Activated naive CD4-positive, alpha-beta T cell treated with anti-CD3 and anti-CD28 coated beads, Interleukin-2, amount 10 ng/mL, durations not matched to agents 7 days and 5 days (primary cell): ENCODE results near the gene TMEM244.
"Not testable (repeated sequence)": the region's sequence is repeated elsewhere in the genome, so short reads cannot be mapped to it uniquely, and the experiment has no call there.

ENCODE experiments used
- CTCF ChIA-PET: fragments of 350-600 bp; sonication (Branson Sonifier 250); formaldehyde crosslinking; loops from one replicate; lab custom pipeline; 2021; ENCODE audit warnings: antibody characterized with exemption; lab: Charles Lee
- DNase-seq: peaks from one replicate; pipeline ENCODE4 v3.0.0-alpha.2; 2020
- H3K27ac Mint-ChIP-seq: one replicate; pipeline ENCODE4 v1.8.0; 2021; ENCODE audit warnings: mild to moderate bottlenecking, moderate library complexity, mixed read lengths
- H3K27me3 Mint-ChIP-seq: one replicate; pipeline ENCODE4 v1.8.0; 2021; ENCODE audit warnings: mild to moderate bottlenecking, mixed read lengths
- H3K36me3 Mint-ChIP-seq: one replicate; pipeline ENCODE4 v1.8.0; 2021; ENCODE audit warnings: mixed read lengths
- H3K4me1 Mint-ChIP-seq: one replicate; pipeline ENCODE4 v1.8.0; 2021; ENCODE audit warnings: mixed read lengths
- H3K4me3 Mint-ChIP-seq: one replicate; pipeline ENCODE4 v1.8.0; 2021; ENCODE audit warnings: mild to moderate bottlenecking, moderate library complexity, mixed read lengths
- H3K9me3 Mint-ChIP-seq: one replicate; pipeline ENCODE4 v1.8.0; 2021; ENCODE audit warnings: mixed read lengths

TMEM244 gene

DNA sequence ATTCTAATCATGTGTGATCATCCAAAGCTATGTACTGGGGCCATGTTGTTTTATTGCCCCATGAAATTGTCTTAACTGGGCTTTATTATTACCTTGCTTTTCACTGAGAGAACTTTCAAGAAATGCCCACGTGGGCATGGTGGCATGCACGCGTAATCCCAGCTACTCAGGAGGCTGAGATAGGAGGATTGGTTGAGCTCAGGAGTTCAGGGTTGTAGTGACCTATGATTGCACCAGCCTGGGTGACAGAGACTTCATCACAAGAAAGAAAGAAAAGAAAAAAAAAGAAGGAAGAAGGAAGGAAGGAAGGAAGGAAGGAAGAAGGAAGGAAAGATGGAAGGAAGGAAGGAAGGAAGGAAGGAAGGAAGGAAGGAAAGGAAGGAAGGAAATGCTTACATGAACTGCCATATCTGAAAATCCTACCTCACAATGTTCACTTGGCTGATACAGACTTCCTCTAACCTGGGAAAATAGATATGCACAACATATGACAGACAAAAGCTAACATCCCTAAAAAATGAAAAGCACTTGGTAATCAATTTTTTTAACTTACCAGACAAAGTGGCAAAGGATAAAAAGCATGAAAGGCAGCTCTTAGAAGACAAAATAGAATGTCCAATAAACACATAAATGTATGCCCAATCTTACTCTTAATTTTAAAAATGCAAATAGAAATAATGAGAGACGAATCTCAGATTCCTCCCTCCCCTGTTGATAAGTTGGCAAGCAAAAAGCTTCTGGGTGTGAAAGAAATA, 25.5 kb upstream of the TMEM244 start:
- peaks cover 10% of the 10 kb centered on the region for H3K27me3 Mint-ChIP-seq
- H3K9me3 Mint-ChIP-seq: peaks cover 6% of the 10 kb centered on the region
- no peaks in the 10 kb centered on the region for H3K36me3 Mint-ChIP-seq
- CTCF ChIA-PET: interaction anchor here (0.7 to 1.5 kb wide), 3 partner anchors 11 to 287 kb away, joined by 3 to 6 read pairs (median 4); no protein-coding TSS in a partner anchor
- no peak overlapping the region for H3K4me3 Mint-ChIP-seq
- H3K4me1 Mint-ChIP-seq: peaks cover 6% of the 10 kb centered on the region
- DNase-seq: no peak
- no peak overlapping the region for H3K27ac Mint-ChIP-seq

DNA sequence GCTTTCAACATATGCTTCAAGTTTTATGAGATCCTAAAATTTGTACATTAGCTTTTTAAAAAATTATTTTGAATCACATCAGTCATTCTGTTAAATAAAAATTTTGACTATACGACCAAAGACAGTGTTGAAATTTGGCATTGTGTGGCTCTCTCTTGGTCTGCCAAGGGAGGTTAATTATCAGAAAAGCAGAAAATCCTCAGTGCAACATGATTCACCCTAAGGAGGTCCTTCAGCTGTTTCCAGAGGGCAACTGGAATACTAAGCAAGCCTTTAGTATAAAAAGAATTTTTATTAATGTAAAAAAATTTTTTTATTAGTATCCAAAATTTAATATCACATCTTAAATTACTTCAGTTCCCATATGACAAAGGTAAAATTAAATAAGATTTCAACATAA, 23.1 kb upstream of the TMEM244 start:
- no peak overlapping the region for H3K4me3 Mint-ChIP-seq
- H3K4me1 Mint-ChIP-seq: peaks cover 6% of the 10 kb centered on the region
- no peak overlapping the region for H3K27ac Mint-ChIP-seq
- peaks cover 9% of the 10 kb centered on the region for H3K9me3 Mint-ChIP-seq
- peaks cover 6% of the 10 kb centered on the region for H3K27me3 Mint-ChIP-seq
- CTCF ChIA-PET: no interaction called here
- no peaks in the 10 kb centered on the region for H3K36me3 Mint-ChIP-seq
- DNase-seq: no peak

DNA sequence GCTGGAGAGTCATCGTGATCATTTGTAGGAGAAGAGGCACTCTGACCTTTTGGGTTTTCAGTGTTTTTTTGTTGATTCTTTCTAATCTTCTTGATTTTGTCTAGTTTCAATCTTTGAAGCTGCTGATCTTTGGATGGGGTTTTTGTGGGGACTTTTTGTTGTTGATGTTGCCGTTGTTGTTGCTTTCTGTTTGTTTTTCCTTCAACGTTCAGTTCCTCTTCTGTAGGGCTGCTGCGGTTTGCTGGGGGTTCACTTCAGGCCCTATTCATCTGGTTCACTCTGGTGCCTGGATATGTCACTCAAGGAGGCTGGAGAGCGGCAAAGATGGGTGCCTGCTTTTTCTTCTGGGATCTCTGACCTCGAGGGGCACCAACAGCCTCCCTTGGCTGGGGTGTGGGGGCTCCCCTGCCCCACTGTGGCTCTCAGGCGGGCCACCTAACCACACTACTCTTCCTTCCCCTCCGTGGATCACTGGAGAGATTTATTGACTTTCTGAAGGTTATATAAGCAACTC, 21.5 kb upstream of the TMEM244 start:
- H3K4me3 Mint-ChIP-seq: no peak overlapping the region
- H3K27me3 Mint-ChIP-seq: peaks cover 6% of the 10 kb centered on the region
- CTCF ChIA-PET: no interaction called here
- no peak for DNase-seq
- H3K4me1 Mint-ChIP-seq: peaks cover 6% of the 10 kb centered on the region
- H3K9me3 Mint-ChIP-seq: peaks cover 11% of the 10 kb centered on the region
- H3K36me3 Mint-ChIP-seq: no peaks in the 10 kb centered on the region
- H3K27ac Mint-ChIP-seq: no peak overlapping the region

DNA sequence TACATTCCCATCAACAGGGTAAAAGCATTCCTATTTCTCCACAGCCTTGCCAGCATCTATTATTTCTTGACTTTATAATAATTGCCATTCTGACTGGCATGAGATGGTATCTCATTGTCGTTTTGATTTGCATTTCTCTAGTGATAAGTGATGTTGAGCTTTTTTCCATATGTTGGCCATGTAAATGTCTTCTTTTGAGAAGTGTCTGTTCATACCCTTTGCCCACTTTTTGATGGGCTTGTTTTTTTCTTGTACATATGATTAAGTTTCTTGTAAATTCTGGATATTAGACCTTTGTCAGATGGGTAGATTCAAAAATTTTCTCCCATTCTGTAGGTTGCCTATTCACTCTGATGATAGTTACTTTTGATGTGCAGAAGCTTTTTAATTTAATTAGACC, 16.8 kb upstream of the TMEM244 start:
- peaks cover 11% of the 10 kb centered on the region for H3K9me3 Mint-ChIP-seq
- H3K27me3 Mint-ChIP-seq, H3K36me3 Mint-ChIP-seq, H3K27ac Mint-ChIP-seq, CTCF ChIA-PET, H3K4me3 Mint-ChIP-seq, DNase-seq: not testable (repeated sequence)
- peaks cover 19% of the 10 kb centered on the region for H3K4me1 Mint-ChIP-seq

DNA sequence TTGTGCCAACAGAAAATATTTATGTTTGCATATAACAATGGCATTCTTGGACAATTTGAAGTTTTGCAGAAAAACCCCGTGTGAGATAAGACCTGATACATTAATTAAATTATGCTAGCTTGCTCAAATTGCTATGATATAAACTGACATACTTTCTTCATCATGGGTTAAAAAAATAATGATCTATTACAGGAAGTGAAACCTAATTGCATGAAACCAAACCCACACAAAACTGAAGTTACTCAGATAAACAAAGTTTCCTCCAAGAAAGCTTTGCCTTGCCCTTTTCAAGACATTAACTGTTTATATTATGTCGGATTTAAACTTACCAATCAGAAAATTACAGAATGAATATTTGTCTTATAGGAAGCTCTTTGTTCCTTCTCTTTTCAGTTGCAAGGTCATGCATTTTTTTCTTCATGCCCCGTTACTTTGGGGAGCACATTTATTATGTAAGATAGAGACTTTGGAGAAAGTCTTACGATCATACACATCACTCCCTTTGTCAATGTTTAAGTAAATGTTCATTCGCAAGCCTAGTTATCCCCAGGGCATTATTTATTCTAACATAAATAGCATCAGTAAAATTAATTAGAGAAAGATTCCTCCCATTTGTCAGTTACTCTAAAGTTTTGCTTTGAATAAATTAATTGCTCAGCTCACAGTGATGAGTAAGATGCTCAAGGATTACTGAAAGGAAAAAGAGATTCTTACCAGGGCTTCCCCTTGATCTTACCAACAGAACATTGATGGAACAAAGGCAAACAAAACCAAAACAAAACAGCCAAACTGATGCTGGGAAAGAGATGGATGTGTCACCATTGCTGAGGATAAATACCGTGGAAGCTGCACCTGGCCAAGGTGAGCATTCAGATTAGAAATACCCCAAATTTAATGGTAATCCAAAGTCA, 14.8 kb upstream of the TMEM244 start:
- DNase-seq: no peak
- H3K4me1 Mint-ChIP-seq: peaks cover 13% of the 10 kb centered on the region
- peaks cover 4% of the 10 kb centered on the region for H3K9me3 Mint-ChIP-seq
- H3K27me3 Mint-ChIP-seq: no peaks in the 10 kb centered on the region
- no peak overlapping the region for H3K4me3 Mint-ChIP-seq
- CTCF ChIA-PET: interaction anchor here (1.5 kb wide), 1 partner anchor 10 kb away, joined by 6 read pairs; no protein-coding TSS in a partner anchor
- no peak overlapping the region for H3K27ac Mint-ChIP-seq
- H3K36me3 Mint-ChIP-seq: no peaks in the 10 kb centered on the region

DNA sequence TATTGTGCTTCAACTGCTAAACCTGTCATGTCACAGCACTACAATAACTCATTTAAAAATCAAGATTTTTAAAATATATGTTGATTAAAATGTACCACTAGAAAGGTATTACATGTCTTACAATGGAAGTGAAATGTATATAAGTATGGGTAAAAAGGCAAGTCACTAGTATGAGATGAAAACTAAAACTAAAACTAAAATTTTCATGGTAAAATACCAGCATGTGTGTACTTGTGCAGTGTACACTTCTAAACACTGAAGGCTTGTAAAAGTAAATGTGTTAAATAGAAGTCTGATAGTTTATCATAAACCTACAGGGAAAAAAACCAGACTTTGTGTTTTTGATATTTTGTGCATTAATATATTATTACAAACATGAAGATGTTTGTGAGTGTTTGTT, 13.7 kb upstream of the TMEM244 start:
- peaks cover 2% of the 10 kb centered on the region for H3K9me3 Mint-ChIP-seq
- CTCF ChIA-PET: no interaction called here
- no peaks in the 10 kb centered on the region for H3K27me3 Mint-ChIP-seq
- no peaks in the 10 kb centered on the region for H3K36me3 Mint-ChIP-seq
- peaks cover 13% of the 10 kb centered on the region for H3K4me1 Mint-ChIP-seq
- DNase-seq: no peak
- no peak overlapping the region for H3K4me3 Mint-ChIP-seq
- H3K27ac Mint-ChIP-seq: no peak overlapping the region

DNA sequence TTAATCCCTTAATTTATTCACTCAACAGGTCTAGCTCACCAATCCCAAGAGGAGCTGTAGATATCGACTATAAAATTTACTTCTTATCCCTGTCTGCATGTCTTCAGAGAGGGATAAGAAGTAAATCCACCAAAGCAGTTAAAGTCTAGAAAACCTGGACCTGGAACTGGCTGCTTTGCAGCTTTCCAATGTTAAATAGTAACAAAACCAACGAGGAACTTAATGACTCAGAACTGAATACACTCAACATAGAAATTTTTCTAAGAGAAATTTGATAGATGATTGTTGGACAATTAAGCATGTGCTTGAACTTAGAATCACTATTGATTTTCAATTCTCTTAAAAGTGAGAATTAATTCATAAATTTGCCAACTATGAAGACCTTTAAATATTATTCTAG, 11.5 kb upstream of the TMEM244 start:
- CTCF ChIA-PET: interaction anchor here (1.4 kb wide), 1 partner anchor 12 kb away, joined by 3 read pairs; the partner anchor contains the start of gene TMEM244
- no peak for DNase-seq
- H3K4me1 Mint-ChIP-seq: peaks cover 13% of the 10 kb centered on the region
- H3K9me3 Mint-ChIP-seq: no peaks in the 10 kb centered on the region
- H3K27ac Mint-ChIP-seq: no peak overlapping the region
- no peak overlapping the region for H3K4me3 Mint-ChIP-seq
- no peaks in the 10 kb centered on the region for H3K36me3 Mint-ChIP-seq
- no peaks in the 10 kb centered on the region for H3K27me3 Mint-ChIP-seq

DNA sequence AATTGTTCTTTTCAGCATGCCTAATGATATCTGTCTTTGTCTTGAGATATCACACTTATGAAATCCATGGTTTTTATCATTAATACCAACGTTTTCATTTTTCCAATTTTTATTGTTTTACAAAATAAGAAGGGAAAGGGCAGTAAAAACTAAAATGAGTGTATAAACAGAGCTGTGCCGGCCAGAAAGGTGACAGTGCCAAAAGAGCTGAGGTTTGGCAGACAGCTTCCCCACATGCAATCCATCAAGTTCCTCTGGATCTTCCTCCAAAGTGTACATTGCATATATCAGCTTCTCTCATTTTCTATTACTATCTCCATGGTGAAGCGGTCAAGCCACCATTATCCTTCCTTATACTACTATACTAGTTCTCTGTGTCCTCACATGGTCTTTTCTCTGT, 10.1 kb upstream of the TMEM244 start:
- CTCF ChIA-PET: no interaction called here
- Mint-ChIP-seq H3K4me1 (peaks cover 12% of the 10 kb centered on the region), H3K27me3 (no peaks in the 10 kb centered on the region), H3K9me3 (no peaks in the 10 kb centered on the region), H3K27ac (no peak overlapping the region), H3K4me3 (no peak overlapping the region), H3K36me3 (no peaks in the 10 kb centered on the region)
- no peak for DNase-seq

DNA sequence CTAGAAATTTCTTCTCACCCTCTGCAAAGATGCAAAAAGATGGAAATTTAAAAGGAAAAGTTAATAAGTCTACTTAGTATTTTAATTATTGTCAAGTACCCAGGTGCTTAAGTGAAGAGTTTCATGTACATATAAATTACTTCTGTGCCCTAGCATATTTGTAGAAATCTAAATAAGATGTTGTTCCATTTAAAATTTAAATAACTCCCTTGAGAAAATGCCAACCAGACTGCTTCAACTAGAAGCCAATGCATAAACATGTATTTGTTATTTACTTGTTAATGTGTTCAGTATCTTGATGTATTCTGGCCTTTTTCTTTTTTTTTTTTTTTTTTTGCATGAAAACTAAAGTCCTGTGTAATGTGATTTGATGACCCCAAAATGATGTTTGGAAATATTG, 6.3 kb upstream of the TMEM244 start:
- no peaks in the 10 kb centered on the region for H3K27me3 Mint-ChIP-seq

DNA sequence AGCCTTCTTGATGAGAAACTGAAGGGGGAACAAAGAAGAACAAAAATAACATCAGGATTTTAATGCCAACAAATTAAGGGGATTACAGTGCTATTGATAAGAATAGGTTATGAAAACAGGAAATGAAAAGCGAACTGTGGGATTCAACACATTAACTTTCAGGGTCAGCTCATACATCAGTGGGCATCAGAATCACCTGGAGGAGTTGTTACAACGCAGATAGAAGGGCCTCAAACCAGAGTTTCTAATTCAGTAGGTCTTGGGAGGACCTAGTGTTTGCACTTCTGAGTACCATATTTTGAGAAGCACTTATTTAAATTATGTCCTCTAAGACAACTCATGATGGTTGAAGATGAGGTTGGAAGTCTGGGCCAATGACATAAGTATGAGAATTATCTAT, 5.6 kb upstream of the TMEM244 start:
- CTCF ChIA-PET: no interaction called here
- H3K4me3 Mint-ChIP-seq: no peak overlapping the region
- H3K4me1 Mint-ChIP-seq: no peaks in the 10 kb centered on the region
- H3K27ac Mint-ChIP-seq: no peak overlapping the region
- no peak for DNase-seq
- no peaks in the 10 kb centered on the region for H3K27me3 Mint-ChIP-seq
- H3K9me3 Mint-ChIP-seq: no peaks in the 10 kb centered on the region
- no peaks in the 10 kb centered on the region for H3K36me3 Mint-ChIP-seq

More for the DNA sequence above, 6.3 kb upstream of the TMEM244 start:
- Mint-ChIP-seq H3K36me3 (no peaks in the 10 kb centered on the region), H3K27ac (no peak overlapping the region), H3K4me1 (no peaks in the 10 kb centered on the region), H3K4me3 (no peak overlapping the region), H3K9me3 (no peaks in the 10 kb centered on the region)
- CTCF ChIA-PET: no interaction called here
- DNase-seq: no peak

DNA sequence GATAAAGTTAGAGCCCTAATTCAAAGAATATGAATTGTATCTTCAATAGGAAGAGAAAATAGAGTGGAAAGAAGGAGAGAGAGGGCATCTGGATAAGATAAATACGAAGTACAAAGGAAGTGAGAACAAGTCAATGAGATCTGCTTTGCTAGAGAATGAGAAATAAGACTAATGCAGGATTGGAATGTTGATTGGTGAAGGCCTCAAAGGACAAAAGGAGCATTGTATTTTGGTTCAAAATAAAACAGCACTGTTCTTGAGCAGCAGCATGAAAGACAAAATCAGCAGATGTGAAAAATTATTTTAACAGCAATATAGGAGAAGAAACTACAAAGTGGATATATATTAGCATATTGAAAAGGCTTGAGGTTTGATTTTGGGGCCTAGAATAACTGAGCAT, 5.1 kb upstream of the TMEM244 start:
- no peak overlapping the region for H3K4me3 Mint-ChIP-seq
- H3K36me3 Mint-ChIP-seq: no peaks in the 10 kb centered on the region
- no peaks in the 10 kb centered on the region for H3K4me1 Mint-ChIP-seq
- no peak for DNase-seq
- H3K27me3 Mint-ChIP-seq: no peaks in the 10 kb centered on the region
- H3K27ac Mint-ChIP-seq: no peak overlapping the region
- CTCF ChIA-PET: no interaction called here
- H3K9me3 Mint-ChIP-seq: no peaks in the 10 kb centered on the region

DNA sequence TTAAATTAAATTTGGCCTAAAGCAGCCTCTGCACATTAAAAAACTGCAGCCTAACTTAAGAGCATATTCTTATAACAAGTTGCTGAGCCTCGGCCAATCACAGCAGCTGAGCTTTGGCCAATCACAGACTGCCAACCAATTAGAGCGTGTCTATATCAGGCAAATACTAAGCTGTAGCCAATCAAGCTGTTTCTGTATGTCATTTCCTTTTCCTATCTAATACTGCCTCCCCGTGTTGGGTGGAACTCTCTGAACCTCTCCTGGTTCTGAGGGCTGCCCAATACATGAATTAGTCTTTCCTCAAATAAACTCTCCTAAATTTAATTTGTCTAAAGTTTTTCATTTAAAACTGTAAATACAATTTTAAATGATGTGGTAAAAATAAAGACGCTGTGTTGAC, 3.9 kb upstream of the TMEM244 start:
- Mint-ChIP-seq H3K27me3 (no peaks in the 10 kb centered on the region), H3K36me3 (no peaks in the 10 kb centered on the region), H3K4me3 (no peak overlapping the region), H3K4me1 (peaks cover 9% of the 10 kb centered on the region), H3K9me3 (no peaks in the 10 kb centered on the region), H3K27ac (no peak overlapping the region)
- DNase-seq: no peak
- CTCF ChIA-PET: no interaction called here

DNA sequence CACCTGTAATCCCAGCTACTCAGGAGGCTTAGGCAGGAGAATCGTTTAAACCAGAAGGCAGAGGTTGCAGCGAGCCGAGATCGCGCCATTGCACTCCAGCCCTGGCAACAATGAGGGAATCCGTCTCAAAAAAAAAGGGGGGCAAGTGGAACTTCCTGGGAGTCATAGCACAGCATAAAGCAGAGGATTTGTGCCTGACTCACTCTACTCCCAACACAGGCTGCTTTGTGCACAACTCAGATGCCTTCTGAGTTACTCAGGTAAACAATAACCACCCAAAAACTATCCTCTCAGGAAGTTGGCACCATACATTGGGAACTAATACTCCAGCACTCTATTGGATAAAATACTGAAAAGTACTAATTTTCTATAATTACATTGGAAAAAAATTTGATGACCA, 2.5 kb upstream of the TMEM244 start:
- Mint-ChIP-seq H3K4me1 (peaks cover 9% of the 10 kb centered on the region), H3K27me3 (no peaks in the 10 kb centered on the region), H3K36me3 (no peaks in the 10 kb centered on the region), H3K4me3 (no peak overlapping the region), H3K27ac (no peak overlapping the region), H3K9me3 (no peaks in the 10 kb centered on the region)
- CTCF ChIA-PET: no interaction called here
- DNase-seq: no peak

DNA sequence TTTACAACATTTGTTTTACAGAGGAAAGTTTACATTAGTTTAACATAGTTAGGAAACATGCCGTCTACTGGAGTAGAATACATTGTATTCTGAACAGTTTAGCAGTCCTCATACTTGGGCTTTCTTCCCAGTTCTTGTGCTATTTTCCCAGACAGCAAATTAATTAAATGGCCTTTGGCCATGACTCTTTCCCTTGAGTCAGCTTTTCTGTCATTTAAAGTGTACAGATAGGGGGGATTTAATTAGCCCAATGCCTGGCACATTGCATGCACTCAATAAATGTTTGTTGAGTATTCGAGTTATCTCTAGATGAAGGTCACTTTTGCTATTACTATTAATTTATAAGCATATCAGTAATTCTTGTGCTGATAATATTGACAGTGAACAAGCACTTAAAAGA, 1.6 kb downstream of the TMEM244 start:
- H3K4me1 Mint-ChIP-seq: peaks cover 9% of the 10 kb centered on the region
- CTCF ChIA-PET: interaction anchor here (1.5 kb wide), 1 partner anchor 13 kb away, joined by 3 read pairs; no protein-coding TSS in a partner anchor
- H3K27me3 Mint-ChIP-seq: no peaks in the 10 kb centered on the region
- no peaks in the 10 kb centered on the region for H3K9me3 Mint-ChIP-seq
- H3K36me3 Mint-ChIP-seq: no peaks in the 10 kb centered on the region
- no peak overlapping the region for H3K27ac Mint-ChIP-seq
- no peak overlapping the region for H3K4me3 Mint-ChIP-seq
- DNase-seq: no peak
